Measurements from ENCODE around the gene HMGN2. TPM values are rescaled to one million over a fixed set of nuclear protein-coding genes. Genes with fewer than 3 reads are reported as not detected.

The HMGN2 gene
- total and polyA plus RNA-seq, 2 of the 13 experiments (the other 11 are each of a cell fraction or from before 2014, with no cell fraction given): 63.4 to 343 TPM

- TF ChIP-seq, protein P1, sequence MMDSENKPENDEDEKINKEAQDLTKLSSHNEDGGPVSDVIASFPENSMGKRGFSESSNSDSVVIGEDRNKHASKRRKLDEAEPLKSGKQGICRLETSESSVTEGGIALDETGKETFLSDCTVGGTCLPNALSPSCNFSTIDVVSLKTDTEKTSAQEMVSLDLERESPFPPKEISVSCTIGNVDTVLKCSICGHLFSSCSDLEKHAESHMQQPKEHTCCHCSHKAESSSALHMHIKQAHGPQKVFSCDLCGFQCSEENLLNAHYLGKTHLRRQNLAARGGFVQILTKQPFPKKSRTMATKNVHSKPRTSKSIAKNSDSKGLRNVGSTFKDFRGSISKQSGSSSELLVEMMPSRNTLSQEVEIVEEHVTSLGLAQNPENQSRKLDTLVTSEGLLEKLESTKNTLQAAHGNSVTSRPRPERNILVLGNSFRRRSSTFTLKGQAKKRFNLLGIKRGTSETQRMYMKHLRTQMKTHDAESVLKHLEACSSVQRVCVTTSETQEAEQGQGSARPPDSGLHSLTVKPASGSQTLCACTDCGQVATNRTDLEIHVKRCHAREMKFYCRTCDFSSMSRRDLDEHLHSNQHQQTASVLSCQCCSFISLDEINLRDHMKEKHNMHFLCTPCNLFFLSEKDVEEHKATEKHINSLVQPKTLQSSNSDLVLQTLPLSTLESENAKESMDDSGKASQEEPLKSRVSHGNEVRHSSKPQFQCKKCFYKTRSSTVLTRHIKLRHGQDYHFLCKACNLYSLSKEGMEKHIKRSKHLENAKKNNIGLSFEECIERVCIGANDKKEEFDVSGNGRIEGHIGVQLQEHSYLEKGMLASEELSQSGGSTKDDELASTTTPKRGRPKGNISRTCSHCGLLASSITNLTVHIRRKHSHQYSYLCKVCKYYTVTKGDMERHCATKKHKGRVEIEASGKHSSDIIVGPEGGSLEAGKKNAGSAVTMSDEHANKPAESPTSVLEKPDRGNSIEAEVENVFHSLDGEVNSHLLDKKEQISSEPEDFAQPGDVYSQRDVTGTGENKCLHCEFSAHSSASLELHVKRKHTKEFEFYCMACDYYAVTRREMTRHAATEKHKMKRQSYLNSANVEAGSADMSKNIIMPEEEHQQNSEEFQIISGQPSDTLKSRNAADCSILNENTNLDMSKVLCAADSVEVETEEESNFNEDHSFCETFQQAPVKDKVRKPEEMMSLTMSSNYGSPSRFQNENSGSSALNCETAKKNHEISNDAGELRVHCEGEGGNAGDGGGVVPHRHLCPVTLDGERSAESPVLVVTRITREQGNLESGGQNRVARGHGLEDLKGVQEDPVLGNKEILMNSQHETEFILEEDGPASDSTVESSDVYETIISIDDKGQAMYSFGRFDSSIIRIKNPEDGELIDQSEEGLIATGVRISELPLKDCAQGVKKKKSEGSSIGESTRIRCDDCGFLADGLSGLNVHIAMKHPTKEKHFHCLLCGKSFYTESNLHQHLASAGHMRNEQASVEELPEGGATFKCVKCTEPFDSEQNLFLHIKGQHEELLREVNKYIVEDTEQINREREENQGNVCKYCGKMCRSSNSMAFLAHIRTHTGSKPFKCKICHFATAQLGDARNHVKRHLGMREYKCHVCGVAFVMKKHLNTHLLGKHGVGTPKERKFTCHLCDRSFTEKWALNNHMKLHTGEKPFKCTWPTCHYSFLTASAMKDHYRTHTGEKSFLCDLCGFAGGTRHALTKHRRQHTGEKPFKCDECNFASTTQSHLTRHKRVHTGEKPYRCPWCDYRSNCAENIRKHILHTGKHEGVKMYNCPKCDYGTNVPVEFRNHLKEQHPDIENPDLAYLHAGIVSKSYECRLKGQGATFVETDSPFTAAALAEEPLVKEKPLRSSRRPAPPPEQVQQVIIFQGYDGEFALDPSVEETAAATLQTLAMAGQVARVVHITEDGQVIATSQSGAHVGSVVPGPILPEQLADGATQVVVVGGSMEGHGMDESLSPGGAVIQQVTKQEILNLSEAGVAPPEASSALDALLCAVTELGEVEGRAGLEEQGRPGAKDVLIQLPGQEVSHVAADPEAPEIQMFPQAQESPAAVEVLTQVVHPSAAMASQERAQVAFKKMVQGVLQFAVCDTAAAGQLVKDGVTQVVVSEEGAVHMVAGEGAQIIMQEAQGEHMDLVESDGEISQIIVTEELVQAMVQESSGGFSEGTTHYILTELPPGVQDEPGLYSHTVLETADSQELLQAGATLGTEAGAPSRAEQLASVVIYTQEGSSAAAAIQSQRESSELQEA (CRISPR knock-in tag; IDR thresholded peaks at IDR 0.05; ENCODE audit: not compliant biosample characterization): no peak
- no peak for TF ChIP-seq RORA (CRISPR knock-in tag; IDR thresholded peaks at IDR 0.05)
- no peak for TF ChIP-seq FOXP1 (IDR thresholded peaks at IDR 0.05)
- peak; percentile 45; the same call in 1 of the 2 replicates for TF ChIP-seq FOXP1 (CRISPR knock-in tag; IDR thresholded peaks at IDR 0.05)
- TF ChIP-seq ZMYM2 (CRISPR knock-in tag; IDR thresholded peaks at IDR 0.05): no peak
- no peak for TF ChIP-seq LRRFIP1 (CRISPR knock-in tag; conservative IDR thresholded peaks at IDR 0.05)
- peak; percentile 81 for TF ChIP-seq CSRNP1 (CRISPR knock-in tag; IDR thresholded peaks at IDR 0.05)
- TF ChIP-seq U2AF1 (optimal IDR thresholded peaks at IDR 0.05; ENCODE audit: low read depth, low read length): no peak
- TF ChIP-seq FOSL1 (CRISPR knock-in tag; IDR thresholded peaks at IDR 0.05; ENCODE audit: borderline replicate concordance): no peak
- TF ChIP-seq ZNF605 (CRISPR knock-in tag; IDR thresholded peaks at IDR 0.05): no peak
- TF ChIP-seq, protein P2, sequence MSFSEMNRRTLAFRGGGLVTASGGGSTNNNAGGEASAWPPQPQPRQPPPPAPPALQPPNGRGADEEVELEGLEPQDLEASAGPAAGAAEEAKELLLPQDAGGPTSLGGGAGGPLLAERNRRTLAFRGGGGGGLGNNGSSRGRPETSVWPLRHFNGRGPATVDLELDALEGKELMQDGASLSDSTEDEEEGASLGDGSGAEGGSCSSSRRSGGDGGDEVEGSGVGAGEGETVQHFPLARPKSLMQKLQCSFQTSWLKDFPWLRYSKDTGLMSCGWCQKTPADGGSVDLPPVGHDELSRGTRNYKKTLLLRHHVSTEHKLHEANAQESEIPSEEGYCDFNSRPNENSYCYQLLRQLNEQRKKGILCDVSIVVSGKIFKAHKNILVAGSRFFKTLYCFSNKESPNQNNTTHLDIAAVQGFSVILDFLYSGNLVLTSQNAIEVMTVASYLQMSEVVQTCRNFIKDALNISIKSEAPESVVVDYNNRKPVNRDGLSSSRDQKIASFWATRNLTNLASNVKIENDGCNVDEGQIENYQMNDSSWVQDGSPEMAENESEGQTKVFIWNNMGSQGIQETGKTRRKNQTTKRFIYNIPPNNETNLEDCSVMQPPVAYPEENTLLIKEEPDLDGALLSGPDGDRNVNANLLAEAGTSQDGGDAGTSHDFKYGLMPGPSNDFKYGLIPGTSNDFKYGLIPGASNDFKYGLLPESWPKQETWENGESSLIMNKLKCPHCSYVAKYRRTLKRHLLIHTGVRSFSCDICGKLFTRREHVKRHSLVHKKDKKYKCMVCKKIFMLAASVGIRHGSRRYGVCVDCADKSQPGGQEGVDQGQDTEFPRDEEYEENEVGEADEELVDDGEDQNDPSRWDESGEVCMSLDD (CRISPR knock-in tag; IDR thresholded peaks at IDR 0.05; ENCODE audit: borderline replicate concordance): no peak
- TF ChIP-seq TGIF2 (CRISPR knock-in tag; IDR thresholded peaks at IDR 0.05): peak; percentile 83
- 0 out of 2 replicates have a peak, but pooled peaks have one; percentile 38 for TF ChIP-seq MED13 (CRISPR knock-in tag; IDR thresholded peaks at IDR 0.05)
Observed at GRCh38 chr1:26472901-26473845, 933 bp downstream of the HMGN2 start (continued).

Data from HepG2 (cell line).